ENCODE measurements around the gene TMEM225B.

The TMEM225B gene

DNA sequence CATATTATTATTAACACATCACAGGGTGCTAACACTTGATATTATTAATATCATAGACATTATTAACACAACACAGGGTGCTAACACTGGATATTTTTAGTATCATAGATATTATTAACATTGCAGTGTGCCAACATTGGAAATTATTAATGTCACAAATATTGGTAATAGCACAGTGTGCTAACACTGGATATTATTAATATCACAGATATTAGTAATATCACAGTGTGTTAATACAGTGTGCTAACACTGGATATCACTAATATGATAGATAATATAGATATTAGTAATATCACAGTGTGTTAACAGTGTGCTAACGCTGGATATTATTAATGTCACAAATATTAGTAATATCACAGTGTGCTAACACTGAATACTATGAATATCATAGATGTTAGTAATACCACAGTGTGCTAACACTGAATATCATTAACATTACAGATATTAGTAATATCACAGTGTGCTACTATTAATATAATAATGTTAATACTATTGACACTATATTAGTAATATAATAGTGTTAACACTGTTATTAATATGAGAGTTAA is 1.6 kb upstream of the TMEM225B start:
- H3K4me3 ChIP-seq (ENCODE audit: low read depth, low read length): no peak overlapping the region
- no peaks in the 10 kb centered on the region for H3K36me3 ChIP-seq (ENCODE audit: control insufficient read depth in 2 of 2, insufficient read depth in 1 of 2, low read length in 2 of 2)
- TF ChIP-seq ZNF843 (tag by site-specific recombination; IDR thresholded peaks at IDR 0.05): no peak
- TF ChIP-seq ZNF341 (tag by site-specific recombination; IDR thresholded peaks at IDR 0.05; ENCODE audit: low read depth): no peak
- no peak for TF ChIP-seq ZNF211 (tag by site-specific recombination; IDR thresholded peaks at IDR 0.05; ENCODE audit: low read depth)
- TF ChIP-seq ZNF221 (tag by site-specific recombination; IDR thresholded peaks at IDR 0.05; ENCODE audit: borderline replicate concordance): no peak
- TF ChIP-seq MZF1 (tag by site-specific recombination; IDR thresholded peaks at IDR 0.05; ENCODE audit: borderline replicate concordance): no peak
- TF ChIP-seq ZNF433 (tag by site-specific recombination; IDR thresholded peaks at IDR 0.05; ENCODE audit: low read depth): no peak
- no peak for TF ChIP-seq GLI2 (tag by site-specific recombination; IDR thresholded peaks at IDR 0.05; ENCODE audit: borderline replicate concordance, low read depth)
- TF ChIP-seq YY1 (tag by site-specific recombination; IDR thresholded peaks at IDR 0.05): no peak
- TF ChIP-seq BCL11B (tag by site-specific recombination; IDR thresholded peaks at IDR 0.05; ENCODE audit: low read depth): no peak
- no peak for TF ChIP-seq ZNF792 (tag by site-specific recombination; IDR thresholded peaks at IDR 0.05)
- no peak for TF ChIP-seq ZNF830 (tag by site-specific recombination; IDR thresholded peaks at IDR 0.05; ENCODE audit: low read depth)
- no peak for TF ChIP-seq ZNF24 (tag by site-specific recombination; IDR thresholded peaks at IDR 0.05)
- TF ChIP-seq ZBTB48 (tag by site-specific recombination; IDR thresholded peaks at IDR 0.05): no peak
- TF ChIP-seq, protein P1, sequence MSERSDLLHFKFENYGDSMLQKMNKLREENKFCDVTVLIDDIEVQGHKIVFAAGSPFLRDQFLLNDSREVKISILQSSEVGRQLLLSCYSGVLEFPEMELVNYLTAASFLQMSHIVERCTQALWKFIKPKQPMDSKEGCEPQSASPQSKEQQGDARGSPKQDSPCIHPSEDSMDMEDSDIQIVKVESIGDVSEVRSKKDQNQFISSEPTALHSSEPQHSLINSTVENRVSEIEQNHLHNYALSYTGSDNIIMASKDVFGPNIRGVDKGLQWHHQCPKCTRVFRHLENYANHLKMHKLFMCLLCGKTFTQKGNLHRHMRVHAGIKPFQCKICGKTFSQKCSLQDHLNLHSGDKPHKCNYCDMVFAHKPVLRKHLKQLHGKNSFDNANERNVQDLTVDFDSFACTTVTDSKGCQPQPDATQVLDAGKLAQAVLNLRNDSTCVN (tag by site-specific recombination; optimal IDR thresholded peaks at IDR 0.05): no peak
- TF ChIP-seq, protein P2, sequence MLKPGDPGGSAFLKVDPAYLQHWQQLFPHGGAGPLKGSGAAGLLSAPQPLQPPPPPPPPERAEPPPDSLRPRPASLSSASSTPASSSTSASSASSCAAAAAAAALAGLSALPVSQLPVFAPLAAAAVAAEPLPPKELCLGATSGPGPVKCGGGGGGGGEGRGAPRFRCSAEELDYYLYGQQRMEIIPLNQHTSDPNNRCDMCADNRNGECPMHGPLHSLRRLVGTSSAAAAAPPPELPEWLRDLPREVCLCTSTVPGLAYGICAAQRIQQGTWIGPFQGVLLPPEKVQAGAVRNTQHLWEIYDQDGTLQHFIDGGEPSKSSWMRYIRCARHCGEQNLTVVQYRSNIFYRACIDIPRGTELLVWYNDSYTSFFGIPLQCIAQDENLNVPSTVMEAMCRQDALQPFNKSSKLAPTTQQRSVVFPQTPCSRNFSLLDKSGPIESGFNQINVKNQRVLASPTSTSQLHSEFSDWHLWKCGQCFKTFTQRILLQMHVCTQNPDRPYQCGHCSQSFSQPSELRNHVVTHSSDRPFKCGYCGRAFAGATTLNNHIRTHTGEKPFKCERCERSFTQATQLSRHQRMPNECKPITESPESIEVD (tag by site-specific recombination; IDR thresholded peaks at IDR 0.05): no peak
- no peak for TF ChIP-seq ZNF561 (tag by site-specific recombination; IDR thresholded peaks at IDR 0.05; ENCODE audit: borderline replicate concordance)
- no peaks in the 10 kb centered on the region for H3K4me1 ChIP-seq (ENCODE audit: control insufficient read depth, insufficient read depth, low read length)
- POLR2A ChIA-PET: no interaction called here
- CTCF ChIA-PET: no interaction called here
- H3K27ac ChIP-seq (ENCODE audit: extremely low read depth, low read depth, low read length): no peak overlapping the region
- no peaks in the 10 kb centered on the region for H3K9me3 ChIP-seq (ENCODE audit: control insufficient read depth, insufficient read depth, low read depth, low read length)

DNA sequence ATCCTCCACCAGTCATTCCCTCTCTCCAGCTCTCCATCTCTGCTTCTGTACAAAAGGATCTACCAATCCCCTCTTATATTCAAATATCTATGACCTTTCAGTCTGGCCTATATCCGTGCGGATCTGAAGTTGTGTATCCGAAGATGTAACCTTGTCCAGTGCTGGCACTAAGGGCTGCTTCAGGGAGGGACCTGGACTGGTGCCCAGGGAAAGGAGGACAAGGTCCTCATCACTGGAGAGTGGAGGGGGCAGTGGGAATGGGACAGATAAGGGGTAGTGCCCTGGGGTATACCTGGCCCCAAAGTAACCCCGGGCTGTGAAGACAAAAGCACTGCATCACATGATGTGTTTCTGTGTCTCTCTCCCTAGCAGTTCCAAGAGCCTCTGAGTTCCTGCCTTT is 1.8 kb downstream of the TMEM225B start:
- H3K27ac ChIP-seq (ENCODE audit: extremely low read depth, low read depth, low read length): no peak overlapping the region
- H3K4me1 ChIP-seq (ENCODE audit: control insufficient read depth, insufficient read depth, low read length): no peaks in the 10 kb centered on the region
- CTCF ChIA-PET: no interaction called here
- POLR2A ChIA-PET: no interaction called here
- no peak overlapping the region for H3K4me3 ChIP-seq (ENCODE audit: low read depth, low read length)
- H3K9me3 ChIP-seq (ENCODE audit: control insufficient read depth, insufficient read depth, low read depth, low read length): no peaks in the 10 kb centered on the region
- H3K36me3 ChIP-seq (ENCODE audit: control insufficient read depth in 2 of 2, insufficient read depth in 1 of 2, low read length in 2 of 2): no peaks in the 10 kb centered on the region
- TF ChIP-seq ZXDB (tag by site-specific recombination; IDR thresholded peaks at IDR 0.05): no peak
- TF ChIP-seq ZNF239 (tag by site-specific recombination; IDR thresholded peaks at IDR 0.05): no peak
- no peak for TF ChIP-seq REPIN1 (tag by site-specific recombination; IDR thresholded peaks at IDR 0.05; ENCODE audit: low read depth)
- no peak for TF ChIP-seq ZNF501 (tag by site-specific recombination; IDR thresholded peaks at IDR 0.05)
- no peak for TF ChIP-seq ZNF585B (tag by site-specific recombination; IDR thresholded peaks at IDR 0.05)
- no peak for TF ChIP-seq KLF1 (tag by site-specific recombination; IDR thresholded peaks at IDR 0.05)
- TF ChIP-seq, protein P3, sequence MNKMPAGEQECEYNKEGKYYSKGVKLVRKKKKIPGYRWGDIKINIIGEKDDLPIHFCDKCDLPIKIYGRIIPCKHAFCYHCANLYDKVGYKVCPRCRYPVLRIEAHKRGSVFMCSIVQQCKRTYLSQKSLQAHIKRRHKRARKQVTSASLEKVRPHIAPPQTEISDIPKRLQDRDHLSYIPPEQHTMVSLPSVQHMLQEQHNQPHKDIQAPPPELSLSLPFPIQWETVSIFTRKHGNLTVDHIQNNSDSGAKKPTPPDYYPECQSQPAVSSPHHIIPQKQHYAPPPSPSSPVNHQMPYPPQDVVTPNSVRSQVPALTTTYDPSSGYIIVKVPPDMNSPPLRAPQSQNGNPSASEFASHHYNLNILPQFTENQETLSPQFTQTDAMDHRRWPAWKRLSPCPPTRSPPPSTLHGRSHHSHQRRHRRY (tag by site-specific recombination; IDR thresholded peaks at IDR 0.05): no peak
- TF ChIP-seq BCL11A (tag by site-specific recombination; IDR thresholded peaks at IDR 0.05; ENCODE audit: low read depth): no peak
- no peak for TF ChIP-seq ZNF37A (tag by site-specific recombination; IDR thresholded peaks at IDR 0.05)
- TF ChIP-seq, protein P4, sequence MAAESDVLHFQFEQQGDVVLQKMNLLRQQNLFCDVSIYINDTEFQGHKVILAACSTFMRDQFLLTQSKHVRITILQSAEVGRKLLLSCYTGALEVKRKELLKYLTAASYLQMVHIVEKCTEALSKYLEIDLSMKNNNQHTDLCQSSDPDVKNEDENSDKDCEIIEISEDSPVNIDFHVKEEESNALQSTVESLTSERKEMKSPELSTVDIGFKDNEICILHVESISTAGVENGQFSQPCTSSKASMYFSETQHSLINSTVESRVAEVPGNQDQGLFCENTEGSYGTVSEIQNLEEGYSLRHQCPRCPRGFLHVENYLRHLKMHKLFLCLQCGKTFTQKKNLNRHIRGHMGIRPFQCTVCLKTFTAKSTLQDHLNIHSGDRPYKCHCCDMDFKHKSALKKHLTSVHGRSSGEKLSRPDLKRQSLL (tag by site-specific recombination; IDR thresholded peaks at IDR 0.05): no peak
- no peak for TF ChIP-seq ZNF596 (tag by site-specific recombination; IDR thresholded peaks at IDR 0.05)
- no peak for TF ChIP-seq ZBTB7A (tag by site-specific recombination; IDR thresholded peaks at IDR 0.05; ENCODE audit: low read depth)
- TF ChIP-seq, protein P5, sequence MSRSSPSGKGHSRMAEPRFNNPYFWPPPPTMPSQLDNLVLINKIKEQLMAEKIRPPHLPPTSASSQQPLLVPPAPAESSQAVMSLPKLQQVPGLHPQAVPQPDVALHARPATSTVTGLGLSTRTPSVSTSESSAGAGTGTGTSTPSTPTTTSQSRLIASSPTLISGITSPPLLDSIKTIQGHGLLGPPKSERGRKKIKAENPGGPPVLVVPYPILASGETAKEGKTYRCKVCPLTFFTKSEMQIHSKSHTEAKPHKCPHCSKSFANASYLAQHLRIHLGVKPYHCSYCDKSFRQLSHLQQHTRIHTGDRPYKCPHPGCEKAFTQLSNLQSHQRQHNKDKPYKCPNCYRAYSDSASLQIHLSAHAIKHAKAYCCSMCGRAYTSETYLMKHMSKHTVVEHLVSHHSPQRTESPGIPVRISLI (tag by site-specific recombination; IDR thresholded peaks at IDR 0.05): no peak
- no peak for TF ChIP-seq YY2 (tag by site-specific recombination; IDR thresholded peaks at IDR 0.05)
- no peak for TF ChIP-seq ZNF707 (tag by site-specific recombination; IDR thresholded peaks at IDR 0.05)

Data from HEK293 (cell line).